D721Med (cell line): ENCODE measurements around the gene SRSF3.

ENCODE experiments used
- DNase-seq: peaks from one replicate; pipeline ENCODE4 v3.0.0; 2011; ENCODE audit warnings: low spot score; ENCODE audit not compliant: insufficient read length
- FAIRE-seq: peaks from 2 replicates; lab custom pipeline; 2011; peaks lifted over from hg19 to GRCh38; lab: Jason Lieb, UNC
- TF ChIP-seq, protein P1 (sequence below): IDR thresholded peaks from 2 replicates; pipeline ENCODE4 v1.5.1; 2012; ENCODE audit warnings: mild to moderate bottlenecking, control low read depth; ENCODE audit not compliant: insufficient read depth; ENCODE audit errors: missing control alignments

The SRSF3 gene

DNA sequence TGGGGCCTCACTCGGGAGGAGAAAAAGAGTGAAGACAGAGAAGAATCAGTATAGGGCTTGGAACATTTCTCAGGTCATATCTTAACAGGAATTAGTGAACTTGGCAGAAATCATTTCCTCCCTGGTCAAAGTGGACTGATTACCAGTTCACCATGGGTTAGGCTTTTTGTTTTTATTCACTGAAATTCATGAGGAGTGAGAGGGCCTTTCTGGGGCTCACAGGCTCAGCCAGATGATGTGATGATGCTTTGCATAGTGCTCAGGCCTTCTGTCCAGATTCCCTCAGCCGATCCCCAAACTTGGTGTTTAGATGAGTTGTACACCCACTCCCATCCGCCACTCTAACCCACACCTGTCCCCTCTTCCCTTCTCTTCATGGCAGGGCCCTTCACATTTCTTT is 32.5 kb downstream of the SRSF3 start:
- FAIRE-seq (no peak), DNase-seq (no peak)
- TF ChIP-seq, protein P1, sequence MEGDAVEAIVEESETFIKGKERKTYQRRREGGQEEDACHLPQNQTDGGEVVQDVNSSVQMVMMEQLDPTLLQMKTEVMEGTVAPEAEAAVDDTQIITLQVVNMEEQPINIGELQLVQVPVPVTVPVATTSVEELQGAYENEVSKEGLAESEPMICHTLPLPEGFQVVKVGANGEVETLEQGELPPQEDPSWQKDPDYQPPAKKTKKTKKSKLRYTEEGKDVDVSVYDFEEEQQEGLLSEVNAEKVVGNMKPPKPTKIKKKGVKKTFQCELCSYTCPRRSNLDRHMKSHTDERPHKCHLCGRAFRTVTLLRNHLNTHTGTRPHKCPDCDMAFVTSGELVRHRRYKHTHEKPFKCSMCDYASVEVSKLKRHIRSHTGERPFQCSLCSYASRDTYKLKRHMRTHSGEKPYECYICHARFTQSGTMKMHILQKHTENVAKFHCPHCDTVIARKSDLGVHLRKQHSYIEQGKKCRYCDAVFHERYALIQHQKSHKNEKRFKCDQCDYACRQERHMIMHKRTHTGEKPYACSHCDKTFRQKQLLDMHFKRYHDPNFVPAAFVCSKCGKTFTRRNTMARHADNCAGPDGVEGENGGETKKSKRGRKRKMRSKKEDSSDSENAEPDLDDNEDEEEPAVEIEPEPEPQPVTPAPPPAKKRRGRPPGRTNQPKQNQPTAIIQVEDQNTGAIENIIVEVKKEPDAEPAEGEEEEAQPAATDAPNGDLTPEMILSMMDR = no peak

DNA sequence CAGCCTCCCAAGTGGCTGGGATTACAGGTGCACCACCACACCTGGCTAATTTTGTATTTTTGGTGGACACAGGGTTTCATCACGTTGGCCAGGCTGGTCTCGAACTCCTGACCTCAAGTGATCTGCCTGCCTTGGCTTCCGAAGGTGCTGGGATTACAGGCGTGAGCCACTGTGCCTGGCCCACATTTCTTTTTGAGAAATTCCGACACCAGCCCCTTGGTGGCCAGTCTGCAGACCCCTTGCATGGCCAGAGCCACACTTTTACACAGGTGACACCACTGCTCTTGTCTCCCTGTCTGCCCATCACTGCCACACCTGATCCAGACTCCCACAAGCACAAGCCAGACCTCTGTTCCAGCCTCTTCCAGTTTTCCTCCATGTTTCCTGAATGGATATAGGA is 33.0 kb downstream of the SRSF3 start:
- TF ChIP-seq, protein P1 = no peak
- DNase-seq = no peak
- no peak for FAIRE-seq

DNA sequence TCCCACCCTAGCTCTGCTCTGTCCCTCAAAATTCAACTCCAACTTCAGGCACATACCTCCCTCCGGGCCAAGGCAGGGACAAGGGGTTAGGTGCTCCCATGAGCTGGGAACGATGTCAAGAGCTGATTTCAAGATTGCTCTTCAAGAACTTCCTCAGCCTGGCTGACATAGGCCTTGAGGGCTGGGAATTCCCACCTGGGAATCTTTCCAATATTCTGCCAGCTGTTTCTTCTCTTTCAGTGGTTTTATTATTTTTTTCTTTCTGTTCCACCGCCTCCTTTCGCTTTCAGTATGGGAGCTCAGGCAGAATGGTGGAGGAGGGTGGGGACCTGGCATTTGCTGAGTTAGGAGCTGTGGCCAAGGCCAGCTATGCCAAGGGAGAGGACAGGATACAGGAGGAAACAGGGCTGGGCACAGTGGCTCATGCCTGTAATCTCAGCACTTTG is 33.7 kb downstream of the SRSF3 start:
- DNase-seq = no peak
- TF ChIP-seq, protein P1 = no peak
- FAIRE-seq = no peak

DNA sequence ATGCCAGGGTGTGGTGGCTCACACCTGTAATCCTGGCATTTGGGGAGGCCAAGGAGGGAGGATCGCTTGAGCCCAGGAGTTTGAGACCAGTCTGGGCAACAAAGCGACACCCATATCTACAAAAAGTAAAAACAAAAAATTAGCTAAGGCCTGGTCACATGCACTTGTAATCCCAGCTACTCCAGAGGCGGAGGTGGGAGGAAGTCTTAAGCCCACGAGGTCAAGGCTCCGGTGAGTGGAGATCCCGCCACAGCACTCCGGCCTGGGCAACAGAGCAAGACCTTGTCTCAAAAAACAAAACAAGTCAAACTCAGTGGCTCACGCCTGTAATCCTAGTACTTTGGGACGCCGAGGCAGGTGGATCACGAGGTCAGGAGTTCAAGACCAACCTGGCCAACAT is 35.6 kb downstream of the SRSF3 start:
- TF ChIP-seq, protein P1 = no peak
- FAIRE-seq (no peak), DNase-seq (no peak)

DNA sequence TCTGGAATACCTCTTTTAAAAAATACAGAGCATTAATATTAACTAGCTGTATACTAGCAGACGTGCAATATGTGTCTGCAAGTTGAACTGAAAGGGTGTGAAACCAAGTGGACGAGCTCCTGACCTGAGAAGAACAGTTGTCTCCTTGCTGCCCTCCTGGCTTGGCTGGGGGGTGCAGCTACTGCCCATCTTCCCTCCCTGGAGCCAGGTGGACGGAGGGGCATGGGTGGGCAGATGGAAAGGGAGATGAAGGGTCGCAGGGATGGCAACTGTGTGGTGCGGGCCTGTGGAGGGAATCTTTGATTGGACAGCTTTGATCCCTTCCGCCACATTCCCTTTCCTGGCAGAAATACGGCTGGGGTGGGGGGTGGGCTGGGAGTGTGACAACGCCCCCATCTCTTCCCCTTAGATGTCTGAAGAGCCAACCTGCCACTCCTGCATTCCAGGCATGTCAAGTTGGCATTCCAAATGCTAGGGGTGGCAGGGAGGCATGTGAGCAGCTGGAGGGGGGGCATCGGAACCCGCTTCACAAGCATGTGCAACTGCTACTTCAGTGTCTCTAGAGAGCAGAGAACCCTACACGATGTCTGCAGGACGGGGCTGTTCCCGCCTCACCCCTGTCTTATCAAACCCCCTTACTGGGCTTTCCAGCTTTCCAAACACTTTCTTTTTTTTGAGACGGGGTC is 37.3 kb downstream of the SRSF3 start:
- TF ChIP-seq, protein P1 = no peak
- FAIRE-seq = no peak

DNA sequence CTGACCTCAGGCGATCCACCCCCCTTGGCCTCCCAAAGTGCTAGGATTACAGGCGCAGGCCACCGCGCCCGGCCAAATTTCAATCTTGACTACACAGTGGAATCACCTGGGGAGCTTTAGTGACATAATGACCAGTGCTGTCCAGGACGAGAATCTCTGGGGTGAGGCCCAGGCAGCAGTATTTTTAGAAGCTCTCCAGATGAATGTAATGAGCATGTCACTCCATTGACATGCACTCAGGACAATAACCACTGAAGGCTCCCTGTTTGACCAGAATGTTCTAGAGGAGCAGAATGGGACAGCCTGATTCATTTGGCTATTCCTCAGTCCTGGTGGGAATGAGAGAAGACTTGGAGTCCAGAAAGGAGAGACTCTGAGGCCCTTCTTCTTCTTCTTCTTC is 39.2 kb downstream of the SRSF3 start:
- DNase-seq = no peak
- TF ChIP-seq, protein P1 = no peak
- no peak for FAIRE-seq

More for the DNA sequence above, 37.3 kb downstream of the SRSF3 start:
- DNase-seq = no peak

DNA sequence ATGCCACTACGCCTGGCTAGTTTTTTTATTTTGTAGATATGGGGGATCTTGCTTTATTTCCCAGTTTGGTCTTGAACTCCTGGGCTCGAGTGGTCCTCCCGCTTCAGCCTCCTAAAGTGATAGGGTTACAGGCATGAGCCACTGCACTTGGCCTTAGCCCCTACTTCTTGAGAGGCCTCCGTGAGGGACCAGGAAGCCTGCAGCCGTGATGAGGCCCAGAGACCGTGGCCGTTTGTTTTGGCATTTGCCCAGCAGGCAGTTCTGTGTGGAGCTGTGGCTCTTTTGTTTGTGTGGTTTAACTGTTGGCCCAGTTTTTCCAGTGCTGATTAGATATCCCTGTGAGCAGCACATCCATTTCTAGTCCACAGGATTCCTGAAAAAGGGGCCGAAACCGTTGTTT is 39.8 kb downstream of the SRSF3 start:
- FAIRE-seq = no peak

More for the DNA sequence above, 39.8 kb downstream of the SRSF3 start:
- TF ChIP-seq, protein P1 = no peak
- DNase-seq = no peak
